Stimulated activated CD4-positive, alpha-beta T cell treated with anti-CD3 and anti-CD28 coated beads, Interleukin-1b, Interleukin-23, amount 100 ng/mL, for 4 hours (primary cell): Measurements from ENCODE around the gene UGGT2.

Source experiments
- DNase-seq, 2 donors: peaks; one replicate each; pipeline ENCODE4 v3.0.0-alpha.2; 2020; ENCODE audit warnings: low read depth in 2 of 2

Gene UGGT2, protein sequence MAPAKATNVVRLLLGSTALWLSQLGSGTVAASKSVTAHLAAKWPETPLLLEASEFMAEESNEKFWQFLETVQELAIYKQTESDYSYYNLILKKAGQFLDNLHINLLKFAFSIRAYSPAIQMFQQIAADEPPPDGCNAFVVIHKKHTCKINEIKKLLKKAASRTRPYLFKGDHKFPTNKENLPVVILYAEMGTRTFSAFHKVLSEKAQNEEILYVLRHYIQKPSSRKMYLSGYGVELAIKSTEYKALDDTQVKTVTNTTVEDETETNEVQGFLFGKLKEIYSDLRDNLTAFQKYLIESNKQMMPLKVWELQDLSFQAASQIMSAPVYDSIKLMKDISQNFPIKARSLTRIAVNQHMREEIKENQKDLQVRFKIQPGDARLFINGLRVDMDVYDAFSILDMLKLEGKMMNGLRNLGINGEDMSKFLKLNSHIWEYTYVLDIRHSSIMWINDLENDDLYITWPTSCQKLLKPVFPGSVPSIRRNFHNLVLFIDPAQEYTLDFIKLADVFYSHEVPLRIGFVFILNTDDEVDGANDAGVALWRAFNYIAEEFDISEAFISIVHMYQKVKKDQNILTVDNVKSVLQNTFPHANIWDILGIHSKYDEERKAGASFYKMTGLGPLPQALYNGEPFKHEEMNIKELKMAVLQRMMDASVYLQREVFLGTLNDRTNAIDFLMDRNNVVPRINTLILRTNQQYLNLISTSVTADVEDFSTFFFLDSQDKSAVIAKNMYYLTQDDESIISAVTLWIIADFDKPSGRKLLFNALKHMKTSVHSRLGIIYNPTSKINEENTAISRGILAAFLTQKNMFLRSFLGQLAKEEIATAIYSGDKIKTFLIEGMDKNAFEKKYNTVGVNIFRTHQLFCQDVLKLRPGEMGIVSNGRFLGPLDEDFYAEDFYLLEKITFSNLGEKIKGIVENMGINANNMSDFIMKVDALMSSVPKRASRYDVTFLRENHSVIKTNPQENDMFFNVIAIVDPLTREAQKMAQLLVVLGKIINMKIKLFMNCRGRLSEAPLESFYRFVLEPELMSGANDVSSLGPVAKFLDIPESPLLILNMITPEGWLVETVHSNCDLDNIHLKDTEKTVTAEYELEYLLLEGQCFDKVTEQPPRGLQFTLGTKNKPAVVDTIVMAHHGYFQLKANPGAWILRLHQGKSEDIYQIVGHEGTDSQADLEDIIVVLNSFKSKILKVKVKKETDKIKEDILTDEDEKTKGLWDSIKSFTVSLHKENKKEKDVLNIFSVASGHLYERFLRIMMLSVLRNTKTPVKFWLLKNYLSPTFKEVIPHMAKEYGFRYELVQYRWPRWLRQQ (N-terminal part only)

DNA sequence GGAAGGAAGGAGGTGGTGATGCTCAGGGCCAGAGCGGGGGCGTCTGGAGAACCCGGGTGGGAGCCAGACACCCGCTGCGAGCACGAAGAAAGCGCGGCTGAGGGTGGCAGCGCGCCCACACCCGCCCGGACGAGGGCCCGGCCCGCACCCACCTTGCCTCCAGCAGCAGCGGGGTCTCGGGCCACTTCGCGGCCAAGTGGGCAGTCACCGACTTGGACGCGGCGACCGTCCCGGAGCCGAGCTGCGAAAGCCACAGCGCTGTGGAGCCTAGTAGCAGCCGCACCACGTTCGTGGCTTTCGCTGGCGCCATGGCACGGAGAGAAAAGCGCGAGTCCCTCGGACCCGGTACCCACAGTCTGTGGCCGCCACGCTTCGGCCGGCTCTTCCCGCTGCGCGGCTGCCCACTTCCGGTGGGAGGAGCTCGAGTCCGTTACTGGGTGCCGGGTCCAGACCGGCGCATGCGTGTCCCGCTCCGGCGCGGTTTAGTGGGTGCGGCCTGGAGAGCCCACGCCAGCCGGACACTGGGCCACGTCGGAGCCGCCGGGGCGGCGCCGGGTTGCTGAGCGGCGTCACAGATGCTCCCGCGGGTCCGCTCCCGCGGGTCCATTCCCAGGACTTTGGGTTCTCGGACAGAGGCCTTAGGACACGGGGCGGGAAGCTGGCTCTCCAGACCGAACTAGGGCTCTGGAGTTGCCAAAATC, at the start of gene UGGT2:
Gene UGGT2 (minus strand): TSS at position 399 of the 701 bp plus-strand sequence. CDS start 89 bp downstream, at position 310.
- no peak for DNase-seq

DNA sequence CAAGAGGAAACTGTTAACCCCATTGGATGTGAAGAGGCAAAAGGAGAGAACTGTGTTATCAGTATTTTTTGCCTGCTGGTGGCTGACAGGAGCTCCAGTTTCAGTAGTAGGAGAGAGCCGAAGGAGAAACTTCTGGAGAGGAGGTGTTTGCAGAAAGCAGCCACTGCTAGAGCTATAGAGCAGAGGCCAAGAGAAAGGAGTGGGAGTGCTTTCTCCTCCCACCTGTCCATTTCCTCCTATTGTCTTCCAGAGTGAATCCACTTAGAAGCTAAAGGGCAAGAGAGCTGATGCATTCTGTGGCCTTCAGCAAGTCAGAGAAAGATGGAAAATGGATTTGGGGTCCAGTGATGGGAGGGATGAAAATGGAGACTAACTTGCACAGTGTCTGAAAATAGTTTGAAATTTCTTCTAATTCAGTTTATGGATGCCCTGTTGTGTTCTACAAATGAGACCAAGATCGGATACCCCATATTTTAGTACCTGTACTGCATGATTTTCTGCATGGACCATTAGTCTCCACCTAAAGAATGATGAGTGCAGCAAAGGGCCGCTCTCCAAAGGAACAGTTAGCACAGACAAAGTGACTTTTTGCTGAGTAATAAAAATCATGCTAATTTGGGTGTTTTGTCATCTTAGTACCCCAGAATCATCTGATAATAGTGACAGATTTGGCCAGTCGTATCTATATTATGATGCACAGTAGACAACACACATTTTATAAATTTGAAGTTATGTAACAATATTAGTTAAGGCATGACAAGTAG, 47.4 kb upstream of the UGGT2 start:
- DNase-seq: no peak

DNA sequence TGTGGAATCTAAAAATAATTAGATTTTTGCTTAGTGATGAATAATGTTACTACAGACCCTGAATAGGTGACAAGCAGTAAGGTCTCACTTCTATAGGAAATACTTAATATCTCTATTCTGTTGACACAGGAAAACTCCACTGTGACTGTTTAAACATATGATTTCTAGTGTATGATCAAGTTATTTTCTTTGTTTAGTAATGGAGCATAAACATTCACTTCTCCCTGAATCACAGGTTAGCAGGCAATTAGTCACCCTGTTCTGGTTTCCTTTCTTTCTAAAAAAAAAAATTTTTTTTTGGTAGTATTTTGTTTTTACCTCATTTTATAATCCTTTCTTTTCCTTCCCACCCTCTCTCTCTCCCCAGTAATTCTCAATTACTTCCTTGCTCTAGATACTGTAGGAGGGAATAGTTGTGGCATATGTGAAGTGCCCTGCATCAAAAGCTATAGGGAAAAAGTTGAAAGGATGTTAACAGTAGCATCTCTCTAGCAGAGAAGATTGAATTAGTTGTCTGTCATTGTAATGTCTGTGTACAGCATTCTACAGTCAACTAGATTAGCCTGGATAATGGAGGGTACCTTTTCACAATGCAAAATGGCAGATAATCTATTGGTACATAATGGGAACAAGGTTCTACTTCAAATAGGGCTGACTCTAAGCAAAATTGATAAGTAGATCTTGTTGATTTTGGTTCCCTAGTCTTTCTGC, 40.2 kb upstream of the UGGT2 start:
- no peak for DNase-seq

DNA sequence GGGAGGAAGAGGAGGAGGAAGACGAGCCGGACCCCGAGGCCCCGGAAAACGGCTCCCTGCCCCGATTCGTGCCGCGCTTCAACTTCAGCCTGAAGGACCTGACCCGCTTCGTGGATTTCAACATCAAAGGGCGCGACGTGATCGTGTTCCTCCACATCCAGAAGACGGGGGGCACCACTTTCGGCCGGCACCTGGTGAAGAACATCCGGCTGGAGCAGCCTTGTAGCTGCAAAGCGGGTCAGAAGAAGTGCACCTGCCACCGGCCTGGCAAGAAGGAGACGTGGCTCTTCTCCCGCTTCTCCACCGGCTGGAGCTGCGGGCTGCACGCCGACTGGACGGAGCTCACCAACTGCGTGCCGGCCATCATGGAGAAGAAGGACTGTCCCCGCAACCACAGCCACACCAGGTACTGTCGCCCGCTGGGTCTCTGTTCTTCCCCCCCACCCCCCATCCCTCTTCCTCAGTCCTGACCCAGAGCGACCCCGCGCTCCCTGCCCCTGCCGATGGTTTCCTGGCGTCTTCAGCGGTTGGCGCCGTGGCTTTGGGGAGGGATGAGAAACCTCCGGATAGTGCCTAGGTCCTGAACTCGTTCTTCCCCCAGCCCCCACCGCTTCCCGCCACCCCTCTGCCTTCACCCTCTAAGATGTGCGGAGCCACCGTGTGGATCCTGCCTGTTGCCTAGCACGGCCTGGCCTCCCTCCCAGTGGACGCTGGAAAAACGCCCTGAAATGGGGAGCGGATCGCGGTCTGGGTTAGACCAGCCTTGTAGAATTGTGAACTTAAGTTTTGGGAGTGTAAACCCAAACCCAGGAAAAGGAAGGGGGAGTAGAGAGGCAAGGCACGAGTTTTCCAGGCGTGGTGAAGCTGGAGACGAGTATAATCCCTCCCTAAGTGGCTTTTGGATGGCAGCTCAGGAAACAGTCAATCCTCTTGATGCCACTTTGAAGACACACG, 38.2 kb upstream of the UGGT2 start:
- DNase-seq: no peak

DNA sequence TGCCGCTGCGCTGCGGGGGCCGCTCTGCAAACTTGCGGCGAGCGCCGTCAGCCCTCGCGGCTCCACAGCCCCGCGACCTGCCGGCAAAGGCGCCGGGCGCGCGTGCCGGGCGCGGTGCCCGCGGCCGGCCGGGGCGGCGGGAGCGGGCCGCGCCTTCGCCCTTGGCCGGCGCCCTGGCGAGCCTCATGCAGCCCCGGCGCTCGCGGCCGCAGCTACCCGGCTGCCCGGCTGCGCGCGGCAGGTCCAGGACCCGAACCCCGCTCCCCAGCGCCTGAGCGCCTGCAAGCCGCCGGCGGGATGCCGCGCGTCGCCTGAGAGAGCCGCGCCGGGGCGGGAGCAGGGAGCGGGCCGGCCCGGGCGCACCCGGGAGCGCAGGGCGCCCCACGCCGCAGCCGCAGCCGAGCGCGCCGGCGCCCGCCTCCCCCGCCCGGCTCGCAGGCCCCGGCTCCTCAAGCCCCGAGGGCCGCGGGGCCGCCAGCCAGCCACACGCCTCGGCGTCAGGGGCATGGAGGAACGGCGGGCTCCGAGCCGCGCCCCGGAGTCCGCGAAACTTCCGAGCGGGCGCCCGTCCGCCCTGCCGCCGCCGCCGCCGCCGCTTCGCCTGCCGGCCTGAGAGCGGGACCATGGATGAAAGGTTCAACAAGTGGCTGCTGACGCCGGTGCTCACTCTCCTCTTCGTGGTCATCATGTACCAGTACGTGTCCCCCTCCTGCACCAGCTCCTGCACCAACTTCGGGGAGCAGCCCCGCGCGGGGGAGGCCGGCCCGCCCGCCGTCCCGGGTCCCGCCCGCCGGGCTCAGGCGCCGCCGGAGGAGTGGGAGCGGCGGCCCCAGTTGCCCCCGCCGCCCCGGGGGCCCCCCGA, 37.3 kb upstream of the UGGT2 start:
- no peak for DNase-seq

DNA sequence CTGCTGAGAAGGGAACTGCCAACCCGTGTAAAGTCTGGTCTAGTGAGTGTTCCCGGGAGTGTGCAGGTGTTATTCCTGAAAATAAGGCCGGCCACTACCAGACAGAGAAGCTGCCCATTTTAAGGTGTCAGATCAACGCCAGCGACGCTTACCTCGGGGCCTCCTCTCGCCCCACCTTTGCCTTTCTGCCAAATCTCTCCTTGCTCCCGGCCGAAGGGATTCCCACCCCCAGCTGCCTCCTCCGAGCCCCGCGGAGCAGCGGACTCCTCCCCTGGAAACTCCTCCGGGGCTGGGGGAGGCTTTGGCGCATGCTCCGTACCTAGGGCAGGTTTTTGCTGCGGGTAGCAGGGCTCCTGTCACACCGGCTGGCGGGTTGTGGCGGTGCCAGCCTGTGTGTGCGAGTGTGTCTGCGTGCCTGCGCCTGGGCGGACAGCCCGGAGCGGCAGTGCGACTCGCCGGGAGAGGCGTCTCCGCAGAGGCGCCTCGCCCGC, 36.6 kb upstream of the UGGT2 start, which contains the start of gene HS6ST3:
Gene HS6ST3 (plus strand): TSS at position 359 of the 491 bp plus-strand sequence.
- DNase-seq: no peak

DNA sequence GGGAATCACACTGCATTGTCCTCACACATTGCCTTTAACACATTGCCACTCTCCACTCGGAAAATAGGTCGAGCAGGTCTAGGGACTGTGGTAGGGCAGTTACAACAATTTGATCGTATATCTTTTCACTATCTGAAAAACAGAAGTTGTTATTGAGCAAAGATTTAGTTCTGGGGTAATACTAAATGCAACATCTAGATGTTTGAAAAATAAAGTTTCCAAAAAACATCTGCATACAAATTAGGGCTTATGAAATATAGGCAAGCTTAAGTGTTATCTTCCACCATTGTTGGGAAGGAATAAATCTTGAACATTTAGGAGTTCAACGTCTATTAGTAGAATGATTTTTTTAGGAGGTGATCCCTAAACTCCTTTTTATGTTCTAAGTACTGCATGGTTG, 35.9 kb upstream of the UGGT2 start:
- DNase-seq: no peak

DNA sequence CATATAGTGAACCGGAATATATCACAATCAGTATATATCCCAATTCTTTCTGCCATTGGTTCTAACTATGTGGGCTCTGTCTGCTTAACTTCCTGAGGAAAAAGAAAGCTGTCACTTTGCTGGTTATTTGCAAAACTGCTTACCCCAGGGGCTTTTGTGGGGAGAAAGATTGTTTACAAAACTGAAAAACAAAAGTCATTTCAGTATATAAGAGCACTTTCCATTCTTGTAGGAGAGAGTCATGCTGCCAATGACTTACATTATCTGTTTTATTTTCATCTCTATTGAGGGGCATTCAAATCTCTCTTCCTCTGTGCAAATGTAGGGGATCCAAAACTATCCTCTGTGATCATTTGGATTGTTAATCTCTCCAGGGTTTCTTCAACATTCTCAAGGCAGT, 33.5 kb upstream of the UGGT2 start:
- no peak for DNase-seq

DNA sequence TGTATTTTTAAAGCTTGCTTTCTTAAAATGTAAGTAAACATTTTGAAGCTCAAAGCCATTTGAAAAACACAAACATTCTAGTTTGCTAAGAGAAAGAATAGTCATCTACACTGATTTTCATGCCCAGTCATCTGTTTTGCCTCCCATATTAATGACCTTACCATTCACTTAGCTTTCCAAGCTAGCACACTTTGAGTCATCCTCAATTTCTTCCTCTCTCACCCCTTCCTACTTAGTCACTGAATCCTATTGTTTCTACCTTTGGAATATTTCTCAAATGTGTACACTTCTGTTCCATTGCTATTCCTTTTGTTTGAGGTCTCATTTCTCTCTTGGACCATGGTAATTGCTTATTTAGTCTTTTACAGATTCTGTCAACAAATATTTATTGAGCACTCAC, 29.4 kb upstream of the UGGT2 start:
- DNase-seq: no peak

DNA sequence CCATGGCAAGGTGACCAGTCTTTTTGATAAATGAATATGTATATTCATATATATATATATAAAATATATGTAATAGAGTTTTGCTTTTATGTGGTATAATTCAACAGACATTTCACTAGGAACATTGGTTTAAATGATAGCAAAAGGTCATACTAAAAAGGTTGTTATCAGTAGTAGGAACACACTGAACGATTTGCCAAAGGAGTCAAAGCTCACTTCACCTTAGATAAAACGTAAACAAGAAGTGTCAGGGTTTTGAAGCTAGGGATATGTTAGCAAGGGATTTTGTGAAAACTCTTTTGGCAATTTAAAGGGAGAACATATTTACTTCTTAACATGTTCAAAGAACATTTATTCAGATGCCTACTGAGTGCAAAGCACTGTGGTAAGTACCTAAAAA, 28.7 kb upstream of the UGGT2 start:
- DNase-seq: no peak

DNA sequence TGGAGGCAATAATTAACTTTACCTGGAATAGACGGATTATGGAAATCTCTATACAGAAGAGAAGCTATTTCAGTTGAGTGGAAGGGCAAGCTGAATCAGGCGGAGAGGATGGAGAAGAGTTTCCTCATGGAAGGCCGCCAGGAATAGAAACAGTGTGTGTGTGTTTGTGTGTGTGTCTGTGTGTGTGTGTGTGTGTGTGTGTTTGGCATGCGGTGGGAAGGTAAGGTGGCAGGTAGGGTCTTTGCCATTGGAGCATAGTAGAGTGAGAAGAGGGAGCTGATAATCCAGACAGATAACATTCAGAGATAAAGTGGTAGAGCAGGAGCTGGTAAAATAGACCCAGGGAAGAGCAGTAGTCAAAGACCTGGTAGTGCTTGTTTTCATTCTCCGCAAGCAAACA, 27.5 kb upstream of the UGGT2 start:
- DNase-seq: no peak

DNA sequence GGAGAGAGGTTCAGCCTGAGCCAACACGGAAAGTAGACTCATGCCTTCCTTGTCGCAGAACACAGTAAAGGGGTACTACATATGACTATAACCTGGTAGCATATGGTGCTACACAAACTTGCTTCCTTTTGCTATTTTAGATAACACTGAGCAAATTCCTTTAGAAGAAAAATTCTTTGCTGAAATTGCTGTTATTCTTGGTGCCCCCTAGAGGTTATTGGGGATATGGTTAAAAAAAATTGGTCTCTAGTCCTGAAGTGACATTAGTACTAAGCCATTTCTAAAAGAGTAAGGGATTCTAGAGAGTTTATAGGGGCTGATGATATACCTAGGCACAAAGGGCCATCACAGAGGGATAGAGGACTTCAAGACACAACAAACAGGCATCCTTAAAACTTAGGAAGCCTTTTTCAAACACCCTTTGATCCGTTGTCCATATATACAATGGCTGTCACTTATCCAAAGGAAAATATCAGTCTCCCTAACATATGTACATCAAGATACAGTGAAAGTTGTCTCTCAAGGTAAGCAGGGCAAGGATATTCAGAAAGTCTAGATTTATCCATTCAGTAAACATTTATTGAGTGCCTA, 22.8 kb upstream of the UGGT2 start:
- no peak for DNase-seq

DNA sequence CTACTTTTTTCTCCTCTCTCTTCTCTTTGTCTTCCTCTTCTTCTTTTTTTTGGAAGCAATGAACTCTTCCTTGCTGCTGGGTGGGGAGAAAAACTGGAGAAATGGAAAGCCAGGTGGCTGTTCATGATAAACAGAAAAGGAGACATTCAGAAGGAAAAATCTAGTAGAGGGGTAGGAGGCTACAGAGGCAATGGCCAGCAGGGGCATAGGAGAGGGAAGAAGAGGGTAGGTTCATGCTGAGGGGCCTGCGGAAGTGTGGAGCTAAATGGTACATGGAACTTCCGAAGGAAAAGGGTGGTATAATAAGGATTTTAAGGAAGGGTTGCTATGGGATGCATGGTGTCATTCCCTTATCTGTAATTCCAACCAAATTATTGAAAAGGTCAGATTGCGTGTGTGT, 19.2 kb upstream of the UGGT2 start:
- no peak for DNase-seq

DNA sequence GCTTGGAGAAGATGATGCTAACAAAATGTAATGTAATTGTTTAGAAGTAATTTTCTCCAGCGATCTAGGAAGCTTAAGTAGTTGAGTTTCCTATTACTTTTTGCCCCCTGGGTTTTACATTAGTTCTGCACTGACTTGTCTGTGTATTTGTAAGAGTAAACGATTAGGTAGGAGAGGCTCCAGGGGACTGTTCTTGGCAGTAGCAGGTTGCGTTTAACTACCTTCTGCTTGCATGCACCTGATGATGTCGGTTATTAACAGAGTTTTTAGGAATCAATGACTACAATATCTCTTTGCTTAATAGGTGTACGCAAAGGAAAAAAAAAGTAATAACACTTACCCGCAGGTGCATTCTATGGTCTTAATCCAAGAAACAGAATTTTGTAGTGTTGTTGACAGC, 18.3 kb upstream of the UGGT2 start:
- no peak for DNase-seq

DNA sequence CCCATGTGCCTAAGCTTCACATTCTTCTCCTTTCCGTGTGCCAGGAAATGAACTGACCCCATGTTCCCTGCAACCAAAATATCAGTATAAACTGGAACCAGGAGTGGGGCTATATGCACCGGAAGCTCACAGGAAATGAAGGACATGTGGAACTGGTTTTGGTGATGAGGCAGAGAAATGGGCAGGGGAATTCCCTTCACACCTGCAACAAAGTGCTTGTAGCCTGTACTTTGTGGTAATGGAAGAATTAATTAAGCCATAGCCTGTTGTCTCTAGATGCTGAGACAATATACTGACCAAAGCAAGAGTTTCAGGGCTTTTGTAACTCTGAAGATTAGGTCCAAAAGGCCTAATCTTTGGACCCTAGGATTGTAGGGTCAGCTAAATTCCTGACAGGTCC, 15.5 kb upstream of the UGGT2 start:
- no peak for DNase-seq

DNA sequence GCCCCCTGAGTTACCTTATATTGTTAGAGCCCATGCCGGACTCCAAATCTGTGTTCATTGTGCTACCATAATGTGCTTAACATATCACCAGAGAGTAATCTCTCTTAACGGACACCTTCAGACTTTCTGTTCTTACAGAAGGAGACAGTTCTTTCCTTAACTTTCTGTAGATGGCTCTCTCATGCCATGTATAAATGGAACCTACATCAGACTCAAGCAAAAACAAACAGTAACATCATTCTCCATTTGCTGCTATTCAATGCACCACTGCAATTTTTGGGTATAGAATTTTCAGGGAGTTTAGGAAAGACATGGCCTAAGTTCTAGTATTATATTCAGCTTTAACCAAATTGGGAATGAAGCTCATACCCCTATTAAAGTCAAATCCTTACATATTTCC, 12.6 kb upstream of the UGGT2 start:
- DNase-seq: no peak

DNA sequence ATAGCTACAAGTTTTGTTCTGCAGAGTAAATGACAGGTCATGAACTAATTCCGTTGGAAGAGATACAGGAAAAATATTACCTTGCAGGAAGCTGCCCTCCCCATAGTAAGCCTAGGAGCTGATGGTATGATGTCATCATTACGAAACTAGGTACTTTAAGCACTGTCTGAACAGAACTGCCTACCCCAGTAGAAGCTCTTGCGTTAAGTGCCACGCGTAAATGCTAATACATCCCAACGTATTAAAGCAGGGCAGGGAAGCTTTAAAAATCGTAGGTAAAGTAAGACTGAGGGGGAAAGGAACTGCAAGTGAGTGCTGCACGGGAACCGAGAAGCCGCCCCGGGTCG, 572 bp downstream of the UGGT2 start:
- no peak for DNase-seq
